ENCODE measurements around the gene SLC7A9.

- no peak for TF ChIP-seq POLR2A (IDR thresholded peaks at IDR 0.05; ENCODE audit: low read depth, low read length)
- no peak for TF ChIP-seq POLR2AphosphoS5 (IDR thresholded peaks at IDR 0.05; ENCODE audit: low read depth, low read length)
- TF ChIP-seq TAF1 (IDR thresholded peaks at IDR 0.05; ENCODE audit: borderline replicate concordance, low read depth, low read length) = no peak
Observed at GRCh38 chr19:32909257-32909656, 39.7 kb upstream of the SLC7A9 start.

Measured in GM12892 (cell line).